Frontal cortex (tissue), 4 donors: Measurements from ENCODE around the gene CRTAP. TPM values are rescaled to one million over a fixed set of nuclear protein-coding genes. Genes with fewer than 3 reads are reported as not detected.
"Not testable (repeated sequence)": the region's sequence is repeated elsewhere in the genome, so short reads cannot be mapped to it uniquely, and the experiment has no call there.

ENCODE experiments used
- DNase-seq, 2 donors: peaks; one replicate each; pipeline ENCODE4 v3.0.0; 2012; ENCODE audit warnings: low spot score in 2 of 2
- FAIRE-seq: peaks from 2 replicates; lab custom pipeline; 2012; peaks lifted over from hg19 to GRCh38; lab: Jason Lieb, UNC
- total RNA-seq: library from RNA; depleted of rRNA; stranded (reverse); fragments of >200 nt; gene quantifications from one replicate; pipeline ENCODE4 v1.2.3, GENCODE V29; 2014
- donor health status: control.
- donor health status: control.
- donor health status: control.

Gene CRTAP
- 9.8 TPM for total RNA-seq

DNA sequence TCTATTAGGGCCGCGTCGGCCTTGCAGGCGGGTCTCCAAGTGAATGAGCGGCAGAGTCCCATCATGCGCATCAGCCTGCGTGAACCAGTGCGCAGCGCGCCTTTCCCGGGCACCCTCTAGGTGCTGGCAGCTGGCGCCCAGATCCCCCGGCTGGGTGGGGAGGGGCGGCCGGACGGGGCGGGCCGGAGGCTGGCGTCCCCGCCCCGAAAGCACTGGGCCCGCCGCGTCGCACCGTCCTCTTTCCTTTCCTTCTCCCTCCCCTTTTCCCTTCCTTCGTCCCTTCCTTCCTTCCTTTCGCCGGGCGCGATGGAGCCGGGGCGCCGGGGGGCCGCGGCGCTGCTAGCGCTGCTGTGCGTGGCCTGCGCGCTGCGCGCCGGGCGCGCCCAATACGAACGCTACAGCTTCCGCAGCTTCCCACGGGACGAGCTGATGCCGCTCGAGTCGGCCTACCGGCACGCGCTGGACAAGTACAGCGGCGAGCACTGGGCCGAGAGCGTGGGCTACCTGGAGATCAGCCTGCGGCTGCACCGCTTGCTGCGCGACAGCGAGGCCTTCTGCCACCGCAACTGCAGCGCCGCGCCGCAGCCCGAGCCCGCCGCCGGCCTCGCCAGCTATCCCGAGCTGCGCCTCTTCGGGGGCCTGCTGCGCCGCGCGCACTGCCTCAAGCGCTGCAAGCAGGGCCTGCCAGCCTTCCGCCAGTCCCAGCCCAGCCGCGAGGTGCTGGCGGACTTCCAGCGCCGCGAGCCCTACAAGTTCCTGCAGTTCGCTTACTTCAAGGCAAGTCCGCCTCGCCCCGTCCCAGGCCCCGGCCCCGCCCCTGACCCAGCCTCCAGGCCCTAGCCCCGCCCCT is at the start of gene CRTAP:
Gene CRTAP (plus strand): TSS at position 243 of the 850 bp plus-strand sequence. CDS start 64 bp downstream, at position 307.
- DNase-seq (peak; percentile 74), FAIRE-seq (no peak)

GRCh38 chr3:33064929-33065328 is 48.9 kb upstream of the CRTAP start:
- no peak for FAIRE-seq

GRCh38 chr3:33067484-33067883 is 46.3 kb upstream of the CRTAP start:
- FAIRE-seq, result no peak
- DNase-seq, result no peak

More at GRCh38 chr3:33064929-33065328, 48.9 kb upstream of the CRTAP start:
- no peak for DNase-seq

DNA sequence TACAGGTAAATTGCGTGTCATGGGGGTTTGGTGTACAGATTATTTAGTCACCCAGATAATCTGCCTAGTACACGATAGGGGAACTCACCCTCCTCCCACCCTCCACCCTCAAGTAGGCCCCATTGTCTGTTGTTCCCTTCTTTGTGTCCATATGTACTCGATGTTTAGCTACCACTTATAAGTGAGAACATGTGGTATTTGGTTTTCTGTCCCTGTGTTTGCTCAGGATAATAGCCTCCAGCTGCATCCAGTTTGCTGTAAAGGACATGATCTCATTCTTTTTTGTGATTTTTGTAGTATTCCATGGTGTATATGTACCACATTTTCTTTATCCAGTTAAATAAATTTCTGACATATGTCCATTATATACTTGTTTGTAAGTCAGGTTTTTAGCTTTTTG is 44.0 kb upstream of the CRTAP start:
- DNase-seq, FAIRE-seq: not testable (repeated sequence)

GRCh38 chr3:33071181-33071580 is 42.6 kb upstream of the CRTAP start:
- DNase-seq (no peak), FAIRE-seq (no peak)

GRCh38 chr3:33071946-33072345 is 41.9 kb upstream of the CRTAP start:
- DNase-seq (no peak), FAIRE-seq (no peak)

GRCh38 chr3:33074217-33075067 is 39.4 kb upstream of the CRTAP start:
- FAIRE-seq, result no peak
- peak; percentile 28 to 57 for DNase-seq

GRCh38 chr3:33075995-33076394 is 37.8 kb upstream of the CRTAP start:
- DNase-seq (no peak), FAIRE-seq (no peak)

DNA sequence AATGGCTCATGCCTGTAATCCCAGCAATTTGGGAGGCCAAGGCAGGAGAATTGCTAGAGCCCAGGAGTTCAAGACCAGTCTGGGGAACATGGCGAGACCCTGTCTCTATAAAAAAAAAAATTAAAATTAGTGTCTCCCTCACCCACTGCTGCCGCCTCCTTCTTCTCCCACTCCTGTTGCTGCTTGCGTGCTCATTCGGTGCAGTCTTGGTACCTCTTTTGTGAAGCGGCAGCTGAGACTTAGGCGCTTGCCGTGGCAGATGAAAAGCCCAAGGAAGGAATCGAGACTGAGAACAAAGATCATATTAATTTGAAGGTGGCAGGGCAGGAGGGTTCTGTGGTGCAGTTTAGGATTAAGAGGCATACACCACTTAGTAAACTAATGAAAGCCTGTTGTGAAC is 36.9 kb upstream of the CRTAP start:
- DNase-seq, result no peak
- no peak for FAIRE-seq

DNA sequence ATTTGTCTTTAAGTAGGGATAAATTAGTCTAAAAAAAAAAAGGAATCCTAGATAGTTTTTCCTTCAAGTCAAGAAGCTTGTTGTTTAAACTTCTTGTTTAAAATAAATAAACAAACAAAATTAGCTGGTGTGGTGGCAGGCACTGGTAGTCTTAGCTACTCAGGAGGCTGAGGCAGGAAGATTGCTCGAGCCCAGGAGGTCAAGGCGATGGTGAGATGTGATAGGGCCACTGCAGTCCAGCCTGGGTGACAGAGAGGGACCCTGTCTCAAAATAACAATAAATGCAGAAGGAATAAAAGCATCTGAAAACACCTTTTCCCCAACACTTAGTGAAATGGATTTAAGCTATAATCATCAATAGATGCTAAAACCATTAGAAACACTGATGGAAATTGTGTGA is 35.8 kb upstream of the CRTAP start:
- no peak for FAIRE-seq

DNA sequence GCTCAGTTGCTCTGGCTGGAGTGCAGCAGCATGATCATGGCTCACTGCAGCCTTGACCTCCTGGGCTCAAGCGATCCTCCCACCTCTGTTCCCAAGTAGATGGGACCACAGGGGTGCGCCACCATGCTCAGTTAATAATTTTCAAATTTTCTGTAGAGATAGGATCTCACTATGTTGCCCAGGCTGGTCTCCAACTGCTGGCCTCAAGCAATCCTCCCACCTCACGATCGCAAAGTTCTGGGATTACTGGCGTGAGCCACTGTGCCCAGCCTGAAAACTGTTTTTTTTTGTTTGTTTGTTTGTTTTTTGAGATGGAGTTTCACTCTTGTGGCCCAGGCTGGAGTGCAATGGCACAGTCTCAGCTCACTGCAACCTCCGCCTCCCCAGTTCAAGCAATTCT is 34.0 kb upstream of the CRTAP start:
- not testable (repeated sequence) for DNase-seq, FAIRE-seq

More for the DNA sequence above, 35.8 kb upstream of the CRTAP start:
- no peak for DNase-seq

GRCh38 chr3:33081812-33082211 is 32.0 kb upstream of the CRTAP start:
- FAIRE-seq (no peak), DNase-seq (no peak)

- FAIRE-seq, result no peak
Measured at GRCh38 chr3:33083958-33084357, 29.9 kb upstream of the CRTAP start.

DNA sequence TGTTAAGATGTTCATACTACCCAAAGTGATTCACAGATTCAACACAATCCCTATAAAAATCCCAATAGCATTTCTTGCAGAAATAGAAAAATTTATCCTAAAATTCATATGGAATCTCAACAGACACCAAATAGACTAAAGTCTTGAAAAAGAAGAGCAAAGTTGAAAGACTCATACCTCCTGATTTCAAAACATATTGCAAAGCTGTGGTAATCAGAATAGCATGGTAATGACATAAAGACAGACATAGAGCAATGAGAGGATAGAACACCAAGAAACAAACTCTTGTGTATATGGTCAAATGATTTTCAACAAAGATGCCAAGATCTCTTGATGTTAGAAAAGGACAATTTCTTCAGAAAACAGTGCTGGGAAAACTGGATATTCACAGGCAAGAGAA is 25.1 kb upstream of the CRTAP start:
- FAIRE-seq, result no peak
- DNase-seq, result no peak

More at GRCh38 chr3:33083958-33084357, 29.9 kb upstream of the CRTAP start:
- no peak for DNase-seq

GRCh38 chr3:33089515-33089914 is 24.3 kb upstream of the CRTAP start:
- DNase-seq (no peak), FAIRE-seq (no peak)

DNA sequence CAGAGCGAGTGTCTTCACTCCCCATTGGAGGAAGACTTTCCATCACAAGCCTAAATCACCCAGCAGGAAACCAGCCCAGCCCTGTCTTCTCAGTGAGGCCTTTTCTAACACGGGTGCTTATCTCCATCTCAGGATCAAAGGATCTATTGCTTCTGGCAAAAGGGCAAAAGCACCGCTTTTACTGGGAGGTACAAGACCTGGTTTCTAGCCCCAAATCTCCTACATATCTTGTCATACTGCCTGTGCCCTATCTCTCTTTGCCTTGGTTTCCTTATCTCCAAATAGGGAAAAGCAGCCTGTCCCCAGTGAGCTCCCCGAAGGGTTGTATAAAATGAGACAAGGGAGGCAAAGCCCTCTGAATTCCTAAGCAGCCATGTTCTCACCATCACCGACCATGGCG is 22.1 kb upstream of the CRTAP start:
- no peak for DNase-seq
- no peak for FAIRE-seq

DNA sequence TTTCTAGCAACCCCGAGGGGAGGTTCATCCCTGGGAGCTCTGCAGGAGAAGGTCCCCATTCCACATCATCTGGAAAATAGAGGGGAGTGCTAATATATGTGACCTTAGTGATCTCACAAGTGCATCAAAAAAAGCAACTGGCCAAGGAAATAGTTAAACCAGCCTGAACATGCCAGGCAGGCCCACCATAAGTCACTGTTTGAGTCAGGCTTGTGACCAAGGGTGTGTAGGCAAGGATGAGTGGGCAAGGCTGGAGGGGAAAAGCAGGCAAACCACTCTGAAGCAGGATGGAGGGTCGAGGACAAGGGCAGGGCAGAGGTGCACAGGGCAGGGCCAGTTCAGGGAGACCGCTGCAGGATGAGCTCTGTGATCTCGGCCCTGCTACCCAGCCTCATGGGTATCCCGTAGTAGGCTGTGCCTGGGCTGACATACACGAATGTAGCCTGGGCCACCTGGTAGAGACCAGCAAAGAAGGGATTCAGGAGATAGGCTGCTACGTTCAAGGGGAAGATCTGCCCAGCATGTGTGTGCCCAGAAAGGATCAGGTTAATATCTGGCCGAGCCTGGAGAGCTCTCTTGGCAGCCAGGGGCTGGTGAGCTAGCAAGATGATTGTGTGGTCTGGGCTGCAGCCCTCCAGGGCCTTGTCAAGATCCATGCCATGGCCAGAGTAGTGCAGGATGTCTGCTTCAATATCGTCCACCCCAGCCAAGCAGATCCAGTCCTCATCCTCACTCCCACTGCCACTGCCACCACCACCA is 21.1 kb upstream of the CRTAP start:
- no peak for FAIRE-seq

DNA sequence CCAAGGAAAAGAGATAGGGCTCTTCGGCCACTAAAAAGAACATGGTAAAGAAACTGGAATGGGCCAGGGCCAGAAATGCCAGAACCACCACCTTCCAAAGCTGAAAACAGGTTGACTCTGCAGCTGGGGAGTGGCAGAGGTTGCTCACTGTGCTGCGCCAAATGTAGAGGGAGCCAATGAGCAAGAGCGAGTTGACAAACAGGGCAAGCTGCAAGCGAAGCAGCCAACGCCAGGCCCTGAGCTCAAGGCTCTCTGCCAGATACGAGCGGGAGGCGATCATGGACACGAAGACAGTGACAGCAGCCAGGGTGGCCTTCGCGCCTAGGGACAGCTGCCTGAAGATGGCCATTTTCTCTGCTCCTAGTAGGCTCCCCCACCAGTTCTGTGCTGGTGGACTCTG is 20.0 kb upstream of the CRTAP start:
- FAIRE-seq, result no peak
- no peak for DNase-seq

More for the DNA sequence above, 21.1 kb upstream of the CRTAP start:
- no peak for DNase-seq

- FAIRE-seq, result no peak
- no peak for DNase-seq
Measured at GRCh38 chr3:33095436-33095835, 18.4 kb upstream of the CRTAP start.
